ENCODE measurements around the gene XYLT2. TPM values are rescaled to one million over a fixed set of nuclear protein-coding genes. Genes with fewer than 3 reads are reported as not detected.

Gene XYLT2
- total and polyA plus RNA-seq, 2 of the 13 experiments (the other 11 are each of a cell fraction or from before 2014, with no cell fraction given): 17.0 to 22.1 TPM

DNA sequence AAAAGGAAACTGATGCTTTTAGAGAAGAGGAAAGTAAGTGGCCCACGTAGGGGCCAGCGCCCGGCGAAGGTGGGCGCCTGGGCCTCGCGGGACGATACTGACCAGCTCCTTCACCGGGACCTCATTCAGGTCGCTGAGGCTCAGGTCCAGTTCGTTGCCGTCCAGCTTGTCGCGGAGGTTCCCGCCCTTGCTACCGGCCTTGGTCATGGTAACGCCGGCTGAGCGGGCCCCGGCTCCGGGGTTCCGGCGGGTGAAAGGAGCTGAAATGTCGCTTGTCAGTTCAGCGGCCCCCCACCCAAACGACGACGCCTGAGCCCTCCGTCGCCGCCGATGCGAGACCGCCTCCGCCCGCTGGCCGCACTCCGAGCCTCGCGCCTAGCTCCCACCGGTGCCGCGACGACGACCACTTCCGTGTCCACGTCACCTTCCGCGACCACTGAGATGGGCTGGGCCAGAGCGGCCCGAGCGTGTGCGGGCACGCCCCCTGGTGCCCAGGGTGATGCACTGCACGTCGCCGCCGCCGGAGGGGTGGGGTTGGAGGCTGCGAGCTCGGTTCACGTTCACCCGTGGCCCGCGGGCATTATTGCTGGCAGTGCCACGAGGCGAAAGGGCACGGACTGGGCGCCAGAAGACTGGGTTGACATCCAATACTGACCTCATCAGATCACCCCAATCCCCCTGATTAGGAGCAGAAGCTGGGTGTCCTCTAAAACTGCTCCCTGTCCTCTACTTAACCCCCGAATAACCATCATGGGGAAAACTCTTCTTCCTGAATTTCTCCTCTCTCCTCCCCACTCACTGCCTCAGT, 51.4 kb downstream of the XYLT2 start, which contains the start of gene LRRC59 (continued):
- peak; percentile 99 for TF ChIP-seq ZNF772 (CRISPR knock-in tag; IDR thresholded peaks at IDR 0.05)
- TF ChIP-seq, protein P1, sequence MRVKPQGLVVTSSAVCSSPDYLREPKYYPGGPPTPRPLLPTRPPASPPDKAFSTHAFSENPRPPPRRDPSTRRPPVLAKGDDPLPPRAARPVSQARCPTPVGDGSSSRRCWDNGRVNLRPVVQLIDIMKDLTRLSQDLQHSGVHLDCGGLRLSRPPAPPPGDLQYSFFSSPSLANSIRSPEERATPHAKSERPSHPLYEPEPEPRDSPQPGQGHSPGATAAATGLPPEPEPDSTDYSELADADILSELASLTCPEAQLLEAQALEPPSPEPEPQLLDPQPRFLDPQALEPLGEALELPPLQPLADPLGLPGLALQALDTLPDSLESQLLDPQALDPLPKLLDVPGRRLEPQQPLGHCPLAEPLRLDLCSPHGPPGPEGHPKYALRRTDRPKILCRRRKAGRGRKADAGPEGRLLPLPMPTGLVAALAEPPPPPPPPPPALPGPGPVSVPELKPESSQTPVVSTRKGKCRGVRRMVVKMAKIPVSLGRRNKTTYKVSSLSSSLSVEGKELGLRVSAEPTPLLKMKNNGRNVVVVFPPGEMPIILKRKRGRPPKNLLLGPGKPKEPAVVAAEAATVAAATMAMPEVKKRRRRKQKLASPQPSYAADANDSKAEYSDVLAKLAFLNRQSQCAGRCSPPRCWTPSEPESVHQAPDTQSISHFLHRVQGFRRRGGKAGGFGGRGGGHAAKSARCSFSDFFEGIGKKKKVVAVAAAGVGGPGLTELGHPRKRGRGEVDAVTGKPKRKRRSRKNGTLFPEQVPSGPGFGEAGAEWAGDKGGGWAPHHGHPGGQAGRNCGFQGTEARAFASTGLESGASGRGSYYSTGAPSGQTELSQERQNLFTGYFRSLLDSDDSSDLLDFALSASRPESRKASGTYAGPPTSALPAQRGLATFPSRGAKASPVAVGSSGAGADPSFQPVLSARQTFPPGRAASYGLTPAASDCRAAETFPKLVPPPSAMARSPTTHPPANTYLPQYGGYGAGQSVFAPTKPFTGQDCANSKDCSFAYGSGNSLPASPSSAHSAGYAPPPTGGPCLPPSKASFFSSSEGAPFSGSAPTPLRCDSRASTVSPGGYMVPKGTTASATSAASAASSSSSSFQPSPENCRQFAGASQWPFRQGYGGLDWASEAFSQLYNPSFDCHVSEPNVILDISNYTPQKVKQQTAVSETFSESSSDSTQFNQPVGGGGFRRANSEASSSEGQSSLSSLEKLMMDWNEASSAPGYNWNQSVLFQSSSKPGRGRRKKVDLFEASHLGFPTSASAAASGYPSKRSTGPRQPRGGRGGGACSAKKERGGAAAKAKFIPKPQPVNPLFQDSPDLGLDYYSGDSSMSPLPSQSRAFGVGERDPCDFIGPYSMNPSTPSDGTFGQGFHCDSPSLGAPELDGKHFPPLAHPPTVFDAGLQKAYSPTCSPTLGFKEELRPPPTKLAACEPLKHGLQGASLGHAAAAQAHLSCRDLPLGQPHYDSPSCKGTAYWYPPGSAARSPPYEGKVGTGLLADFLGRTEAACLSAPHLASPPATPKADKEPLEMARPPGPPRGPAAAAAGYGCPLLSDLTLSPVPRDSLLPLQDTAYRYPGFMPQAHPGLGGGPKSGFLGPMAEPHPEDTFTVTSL (CRISPR knock-in tag; IDR thresholded peaks at IDR 0.05; ENCODE audit: borderline replicate concordance): no peak; the same call in 1 of the 2 replicates
- TF ChIP-seq, protein P2, sequence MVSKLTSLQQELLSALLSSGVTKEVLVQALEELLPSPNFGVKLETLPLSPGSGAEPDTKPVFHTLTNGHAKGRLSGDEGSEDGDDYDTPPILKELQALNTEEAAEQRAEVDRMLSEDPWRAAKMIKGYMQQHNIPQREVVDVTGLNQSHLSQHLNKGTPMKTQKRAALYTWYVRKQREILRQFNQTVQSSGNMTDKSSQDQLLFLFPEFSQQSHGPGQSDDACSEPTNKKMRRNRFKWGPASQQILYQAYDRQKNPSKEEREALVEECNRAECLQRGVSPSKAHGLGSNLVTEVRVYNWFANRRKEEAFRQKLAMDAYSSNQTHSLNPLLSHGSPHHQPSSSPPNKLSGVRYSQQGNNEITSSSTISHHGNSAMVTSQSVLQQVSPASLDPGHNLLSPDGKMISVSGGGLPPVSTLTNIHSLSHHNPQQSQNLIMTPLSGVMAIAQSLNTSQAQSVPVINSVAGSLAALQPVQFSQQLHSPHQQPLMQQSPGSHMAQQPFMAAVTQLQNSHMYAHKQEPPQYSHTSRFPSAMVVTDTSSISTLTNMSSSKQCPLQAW (CRISPR knock-in tag; IDR thresholded peaks at IDR 0.05): peak; percentile 99
- no peak for TF ChIP-seq FOXA1 (IDR thresholded peaks at IDR 0.05)
- TF ChIP-seq FOXA1 (CRISPR knock-in tag; IDR thresholded peaks at IDR 0.05): peak; percentile 88
- TF ChIP-seq PAF1 (CRISPR knock-in tag; IDR thresholded peaks at IDR 0.05): no peak
- TF ChIP-seq, protein P3, sequence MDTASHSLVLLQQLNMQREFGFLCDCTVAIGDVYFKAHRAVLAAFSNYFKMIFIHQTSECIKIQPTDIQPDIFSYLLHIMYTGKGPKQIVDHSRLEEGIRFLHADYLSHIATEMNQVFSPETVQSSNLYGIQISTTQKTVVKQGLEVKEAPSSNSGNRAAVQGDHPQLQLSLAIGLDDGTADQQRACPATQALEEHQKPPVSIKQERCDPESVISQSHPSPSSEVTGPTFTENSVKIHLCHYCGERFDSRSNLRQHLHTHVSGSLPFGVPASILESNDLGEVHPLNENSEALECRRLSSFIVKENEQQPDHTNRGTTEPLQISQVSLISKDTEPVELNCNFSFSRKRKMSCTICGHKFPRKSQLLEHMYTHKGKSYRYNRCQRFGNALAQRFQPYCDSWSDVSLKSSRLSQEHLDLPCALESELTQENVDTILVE (CRISPR knock-in tag; IDR thresholded peaks at IDR 0.05): peak; percentile 93
- peak; percentile 74; the same call in 1 of the 2 replicates for TF ChIP-seq HMG20B (CRISPR knock-in tag; conservative IDR thresholded peaks at IDR 0.05)
- no peak for TF ChIP-seq ARNT (IDR thresholded peaks at IDR 0.05)
- peak; percentile 72; the same call in 1 of the 2 replicates for TF ChIP-seq ZNF773 (CRISPR knock-in tag; IDR thresholded peaks at IDR 0.05; ENCODE audit: borderline replicate concordance)
- TF ChIP-seq IRF2 (CRISPR knock-in tag; IDR thresholded peaks at IDR 0.05): peak; percentile 99
- TF ChIP-seq, protein P4, sequence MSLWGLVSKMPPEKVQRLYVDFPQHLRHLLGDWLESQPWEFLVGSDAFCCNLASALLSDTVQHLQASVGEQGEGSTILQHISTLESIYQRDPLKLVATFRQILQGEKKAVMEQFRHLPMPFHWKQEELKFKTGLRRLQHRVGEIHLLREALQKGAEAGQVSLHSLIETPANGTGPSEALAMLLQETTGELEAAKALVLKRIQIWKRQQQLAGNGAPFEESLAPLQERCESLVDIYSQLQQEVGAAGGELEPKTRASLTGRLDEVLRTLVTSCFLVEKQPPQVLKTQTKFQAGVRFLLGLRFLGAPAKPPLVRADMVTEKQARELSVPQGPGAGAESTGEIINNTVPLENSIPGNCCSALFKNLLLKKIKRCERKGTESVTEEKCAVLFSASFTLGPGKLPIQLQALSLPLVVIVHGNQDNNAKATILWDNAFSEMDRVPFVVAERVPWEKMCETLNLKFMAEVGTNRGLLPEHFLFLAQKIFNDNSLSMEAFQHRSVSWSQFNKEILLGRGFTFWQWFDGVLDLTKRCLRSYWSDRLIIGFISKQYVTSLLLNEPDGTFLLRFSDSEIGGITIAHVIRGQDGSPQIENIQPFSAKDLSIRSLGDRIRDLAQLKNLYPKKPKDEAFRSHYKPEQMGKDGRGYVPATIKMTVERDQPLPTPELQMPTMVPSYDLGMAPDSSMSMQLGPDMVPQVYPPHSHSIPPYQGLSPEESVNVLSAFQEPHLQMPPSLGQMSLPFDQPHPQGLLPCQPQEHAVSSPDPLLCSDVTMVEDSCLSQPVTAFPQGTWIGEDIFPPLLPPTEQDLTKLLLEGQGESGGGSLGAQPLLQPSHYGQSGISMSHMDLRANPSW (CRISPR knock-in tag; IDR thresholded peaks at IDR 0.05; ENCODE audit: borderline replicate concordance): no peak; the same call in 1 of the 2 replicates
- TF ChIP-seq, protein P5, sequence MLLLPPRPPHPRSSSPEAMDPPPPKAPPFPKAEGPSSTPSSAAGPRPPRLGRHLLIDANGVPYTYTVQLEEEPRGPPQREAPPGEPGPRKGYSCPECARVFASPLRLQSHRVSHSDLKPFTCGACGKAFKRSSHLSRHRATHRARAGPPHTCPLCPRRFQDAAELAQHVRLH (CRISPR knock-in tag; IDR thresholded peaks at IDR 0.05; ENCODE audit: borderline replicate concordance, low read depth): peak; percentile 100
- peak; percentile 97 for TF ChIP-seq TBX2 (CRISPR knock-in tag; IDR thresholded peaks at IDR 0.05; ENCODE audit: borderline replicate concordance)

Data from HepG2 (cell line).